Panc1 (cell line): Measurements from ENCODE around the gene GAMT. TPM values are rescaled to one million over a fixed set of nuclear protein-coding genes. Genes with fewer than 3 reads are reported as not detected.

Experiments
- ATAC-seq: fragments of 200-7000 bp; cut with Tn5 transposase; 2 replicates; pipeline ENCODE4 v1.9.1; 2020; ENCODE audit warnings: mild to moderate bottlenecking, moderate library complexity
- BruUV-seq: library from RNA; stranded (reverse); fragments of 400-500 nt; replicated peaks from 2 replicates; lab custom pipeline; 2021; lab: Mats Ljungman, UMichigan
- CTCF ChIA-PET: fragments of 300-600 bp; sonication (Branson Sonifier 250); formaldehyde crosslinking; loops from one replicate; lab custom pipeline; 2022; ENCODE audit warnings: antibody characterized with exemption; lab: Charles Lee
- POLR2A ChIA-PET: fragments of 300-600 bp; sonication (Branson Sonifier 250); formaldehyde crosslinking; loops from one replicate; lab custom pipeline; 2022; ENCODE audit warnings: antibody characterized with exemption; lab: Charles Lee
- DNase-seq: peaks from one replicate; pipeline ENCODE4 v3.0.0-alpha.2; 2010; ENCODE audit warnings: low read depth, low spot score
- H3K27ac ChIP-seq: 2 replicates; pipeline ENCODE4 v1.5.1; 2011; ENCODE audit warnings: mild to moderate bottlenecking, low read length, inconsistent platforms
- H3K27me3 ChIP-seq: fragments of 200-500 bp; sonication (Bioruptor generic); 2 replicates; pipeline ENCODE4 v1.6.0; 2014; ENCODE audit warnings: low read length, inconsistent platforms; ENCODE audit not compliant: control insufficient read depth, insufficient read depth
- H3K36me3 ChIP-seq: fragments of 200-500 bp; sonication (Bioruptor generic); 2 replicates; pipeline ENCODE4 v1.5.1; 2014; ENCODE audit warnings: inconsistent platforms, mild to moderate bottlenecking, low read length, moderate library complexity; ENCODE audit not compliant: control insufficient read depth, insufficient read depth
- H3K4me1 ChIP-seq: 2 replicates; pipeline ENCODE4 v1.5.1; 2011; ENCODE audit warnings: inconsistent platforms, mild to moderate bottlenecking, low read length, moderate library complexity; ENCODE audit not compliant: control insufficient read depth, insufficient read depth
- H3K4me3 ChIP-seq, 2 experiments: 2 replicates each; pipeline ENCODE4 v1.5.1; 2011 to 2012; ENCODE audit warnings: low read depth in 2 of 2, low read length in 2 of 2, mild to moderate bottlenecking in 2 of 2, inconsistent platforms in 1 of 2, moderate library complexity in 1 of 2
- H3K9me3 ChIP-seq: fragments of 200-500 bp; sonication (Bioruptor generic); 2 replicates; pipeline ENCODE4 v1.5.1; 2014; ENCODE audit warnings: low read depth, mild to moderate bottlenecking, inconsistent platforms, low read length, moderate library complexity; ENCODE audit not compliant: control insufficient read depth, insufficient read depth
- POLR2AphosphoS5 ChIP-seq: IDR thresholded peaks from 2 replicates; pipeline ENCODE4 v1.6.1; 2012; ENCODE audit warnings: mild to moderate bottlenecking, low read depth, low read length, moderate library complexity
- SIN3A ChIP-seq: IDR thresholded peaks from 2 replicates; pipeline ENCODE4 v1.6.1; 2012; ENCODE audit warnings: low read depth, mild to moderate bottlenecking, low read length, moderate library complexity, borderline replicate concordance; ENCODE audit not compliant: insufficient read depth
- TCF7L2 ChIP-seq: IDR thresholded peaks from 2 replicates; pipeline ENCODE4 v1.6.1; 2011; ENCODE audit warnings: mild to moderate bottlenecking, low read depth, low read length, inconsistent platforms
- in situ Hi-C: cut with HindIII; loops from 2 replicates; pipeline ENCODE4 v1.10.0; 2016; ENCODE audit warnings: low sequenced_read_pairs, low pct_unique_long_range_greater_than_20kb
- intact Hi-C: fragments of 100-400 bp; cut with micrococcal nuclease; formaldehyde crosslinking; loops from one replicate; pipeline ENCODE4 v1.10.0; 2022; ENCODE audit not compliant: unreplicated experiment
- total RNA-seq: library from RNA; stranded (reverse); gene quantifications from one replicate; pipeline ENCODE4 v1.2.1, GENCODE V29; 2021; ENCODE audit not compliant: unreplicated experiment
- TF ChIP-seq, protein P1 (sequence below): fragments of 450-650 bp; IDR thresholded peaks from 2 replicates; pipeline ENCODE4 v1.5.1; 2017; ENCODE audit warnings: mild to moderate bottlenecking
- TF ChIP-seq, protein P2 (sequence below), 2 experiments: IDR thresholded peaks; 2 replicates each; pipeline ENCODE4 v1.6.1; 2011 to 2012; ENCODE audit warnings: low read depth in 2 of 2, control low read depth in 1 of 2, low read length in 1 of 2, mild to moderate bottlenecking in 1 of 2, moderate library complexity in 1 of 2; ENCODE audit not compliant: insufficient read depth in 1 of 2

The GAMT gene
- total RNA-seq, 1 experiment from 2014 or later = 21.2 TPM

DNA sequence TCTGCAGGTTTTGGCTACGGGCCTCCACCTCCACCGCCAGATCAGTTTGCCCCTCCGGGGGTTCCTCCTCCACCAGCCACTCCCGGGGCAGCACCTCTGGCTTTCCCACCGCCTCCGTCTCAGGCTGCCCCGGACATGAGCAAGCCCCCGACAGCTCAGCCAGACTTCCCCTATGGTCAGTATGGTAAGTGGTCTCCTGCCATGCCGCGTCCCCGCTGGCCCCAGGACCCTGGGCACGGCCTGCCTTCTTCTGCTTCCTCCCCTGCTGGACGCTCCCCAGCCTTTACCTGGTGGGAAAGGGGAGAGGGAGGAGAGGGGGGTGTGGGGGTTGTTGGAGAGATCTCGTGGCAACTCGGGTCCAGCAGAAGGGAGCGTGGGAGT lies 31.2 kb upstream of the GAMT start:
- TF ChIP-seq SIN3A = no peak
- TF ChIP-seq, protein P1, sequence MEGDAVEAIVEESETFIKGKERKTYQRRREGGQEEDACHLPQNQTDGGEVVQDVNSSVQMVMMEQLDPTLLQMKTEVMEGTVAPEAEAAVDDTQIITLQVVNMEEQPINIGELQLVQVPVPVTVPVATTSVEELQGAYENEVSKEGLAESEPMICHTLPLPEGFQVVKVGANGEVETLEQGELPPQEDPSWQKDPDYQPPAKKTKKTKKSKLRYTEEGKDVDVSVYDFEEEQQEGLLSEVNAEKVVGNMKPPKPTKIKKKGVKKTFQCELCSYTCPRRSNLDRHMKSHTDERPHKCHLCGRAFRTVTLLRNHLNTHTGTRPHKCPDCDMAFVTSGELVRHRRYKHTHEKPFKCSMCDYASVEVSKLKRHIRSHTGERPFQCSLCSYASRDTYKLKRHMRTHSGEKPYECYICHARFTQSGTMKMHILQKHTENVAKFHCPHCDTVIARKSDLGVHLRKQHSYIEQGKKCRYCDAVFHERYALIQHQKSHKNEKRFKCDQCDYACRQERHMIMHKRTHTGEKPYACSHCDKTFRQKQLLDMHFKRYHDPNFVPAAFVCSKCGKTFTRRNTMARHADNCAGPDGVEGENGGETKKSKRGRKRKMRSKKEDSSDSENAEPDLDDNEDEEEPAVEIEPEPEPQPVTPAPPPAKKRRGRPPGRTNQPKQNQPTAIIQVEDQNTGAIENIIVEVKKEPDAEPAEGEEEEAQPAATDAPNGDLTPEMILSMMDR = no peak
- TF ChIP-seq TCF7L2 = no peak
- Histone ChIP-seq H3K27ac (no peak overlapping the region), H3K36me3 (no peaks in the 10 kb centered on the region), H3K27me3 (no peaks in the 10 kb centered on the region), H3K4me3 (no peak overlapping the region), H3K9me3 (no peaks in the 10 kb centered on the region), H3K4me1 (0 out of 2 replicates have a peak, but pooled peaks cover under 1% of the 10 kb centered on the region)
- intact Hi-C loops = no loop called here
- ATAC-seq (no peak), DNase-seq (no peak)
- in situ Hi-C loops = no loop called here
- CTCF ChIA-PET = no interaction called here
- POLR2A ChIA-PET = no interaction called here
- no TSS peak for BruUV-seq

DNA sequence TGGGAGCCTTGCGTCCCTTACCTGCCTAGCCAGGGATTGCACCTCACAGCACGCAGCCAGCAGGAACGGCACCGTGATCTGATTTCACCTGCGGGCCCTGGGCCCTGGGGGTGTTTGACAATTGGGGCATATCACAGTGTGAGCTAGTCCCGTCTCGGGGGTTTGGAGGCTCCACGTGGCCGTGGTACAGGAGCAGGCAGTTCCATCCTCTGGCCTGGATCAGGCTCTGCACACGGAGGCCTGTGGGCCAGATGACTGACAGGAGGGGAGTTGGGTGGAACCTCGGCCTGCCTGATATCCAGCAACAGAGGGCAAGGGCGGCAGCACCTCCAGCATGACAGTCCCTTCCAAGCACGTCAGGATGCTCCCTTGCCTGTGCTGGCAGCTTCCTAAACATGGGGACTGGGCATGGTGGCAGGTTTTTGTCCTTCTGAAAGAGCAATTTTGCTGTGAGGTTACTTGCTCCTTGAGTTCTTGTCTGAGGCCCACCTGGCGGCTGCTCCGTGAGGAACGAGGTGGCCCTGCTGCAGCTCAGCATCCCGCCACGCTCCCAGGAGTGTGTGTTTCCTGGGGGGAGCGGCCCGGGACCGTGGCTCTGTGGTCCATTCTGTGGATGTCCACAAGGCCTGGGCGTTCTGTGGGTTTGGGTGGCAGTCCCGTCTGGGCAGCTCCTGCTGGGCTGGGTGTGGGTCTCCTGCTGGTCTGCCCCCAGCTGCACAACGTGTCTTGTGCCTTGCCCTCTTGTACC lies 30.6 kb upstream of the GAMT start:
- no peaks in the 10 kb centered on the region for H3K9me3 ChIP-seq
- POLR2A ChIA-PET = no interaction called here
- no peaks in the 10 kb centered on the region for H3K4me1 ChIP-seq
- H3K36me3 ChIP-seq = no peaks in the 10 kb centered on the region
- no peak for DNase-seq
- no peak for TF ChIP-seq POLR2AphosphoS5
- TF ChIP-seq, protein P1 = no peak
- no peak for TF ChIP-seq TCF7L2
- TF ChIP-seq SIN3A = no peak
- TF ChIP-seq, protein P2, sequence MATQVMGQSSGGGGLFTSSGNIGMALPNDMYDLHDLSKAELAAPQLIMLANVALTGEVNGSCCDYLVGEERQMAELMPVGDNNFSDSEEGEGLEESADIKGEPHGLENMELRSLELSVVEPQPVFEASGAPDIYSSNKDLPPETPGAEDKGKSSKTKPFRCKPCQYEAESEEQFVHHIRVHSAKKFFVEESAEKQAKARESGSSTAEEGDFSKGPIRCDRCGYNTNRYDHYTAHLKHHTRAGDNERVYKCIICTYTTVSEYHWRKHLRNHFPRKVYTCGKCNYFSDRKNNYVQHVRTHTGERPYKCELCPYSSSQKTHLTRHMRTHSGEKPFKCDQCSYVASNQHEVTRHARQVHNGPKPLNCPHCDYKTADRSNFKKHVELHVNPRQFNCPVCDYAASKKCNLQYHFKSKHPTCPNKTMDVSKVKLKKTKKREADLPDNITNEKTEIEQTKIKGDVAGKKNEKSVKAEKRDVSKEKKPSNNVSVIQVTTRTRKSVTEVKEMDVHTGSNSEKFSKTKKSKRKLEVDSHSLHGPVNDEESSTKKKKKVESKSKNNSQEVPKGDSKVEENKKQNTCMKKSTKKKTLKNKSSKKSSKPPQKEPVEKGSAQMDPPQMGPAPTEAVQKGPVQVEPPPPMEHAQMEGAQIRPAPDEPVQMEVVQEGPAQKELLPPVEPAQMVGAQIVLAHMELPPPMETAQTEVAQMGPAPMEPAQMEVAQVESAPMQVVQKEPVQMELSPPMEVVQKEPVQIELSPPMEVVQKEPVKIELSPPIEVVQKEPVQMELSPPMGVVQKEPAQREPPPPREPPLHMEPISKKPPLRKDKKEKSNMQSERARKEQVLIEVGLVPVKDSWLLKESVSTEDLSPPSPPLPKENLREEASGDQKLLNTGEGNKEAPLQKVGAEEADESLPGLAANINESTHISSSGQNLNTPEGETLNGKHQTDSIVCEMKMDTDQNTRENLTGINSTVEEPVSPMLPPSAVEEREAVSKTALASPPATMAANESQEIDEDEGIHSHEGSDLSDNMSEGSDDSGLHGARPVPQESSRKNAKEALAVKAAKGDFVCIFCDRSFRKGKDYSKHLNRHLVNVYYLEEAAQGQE (IDR thresholded peaks at IDR 0.05; ENCODE audit: insufficient read depth in 1 of 2, low read depth in 2 of 2, low read length in 1 of 2) = no peak
- no peak overlapping the region for H3K4me3 ChIP-seq
- in situ Hi-C loops = no loop called here
- BruUV-seq = no TSS peak
- intact Hi-C loops = no loop called here
- H3K27ac ChIP-seq = no peak overlapping the region
- no peaks in the 10 kb centered on the region for H3K27me3 ChIP-seq
- CTCF ChIA-PET = no interaction called here
- ATAC-seq = no peak
